GM12801 (cell line): Measurements from ENCODE around the gene AKIRIN2.

Experiments used
- TF ChIP-seq, protein P1 (sequence below): IDR thresholded peaks from one replicate; pipeline ENCODE4 v1.5.1; 2011; ENCODE audit warnings: control low read depth; ENCODE audit not compliant: insufficient read length; ENCODE audit errors: extremely low read depth

Gene AKIRIN2

DNA sequence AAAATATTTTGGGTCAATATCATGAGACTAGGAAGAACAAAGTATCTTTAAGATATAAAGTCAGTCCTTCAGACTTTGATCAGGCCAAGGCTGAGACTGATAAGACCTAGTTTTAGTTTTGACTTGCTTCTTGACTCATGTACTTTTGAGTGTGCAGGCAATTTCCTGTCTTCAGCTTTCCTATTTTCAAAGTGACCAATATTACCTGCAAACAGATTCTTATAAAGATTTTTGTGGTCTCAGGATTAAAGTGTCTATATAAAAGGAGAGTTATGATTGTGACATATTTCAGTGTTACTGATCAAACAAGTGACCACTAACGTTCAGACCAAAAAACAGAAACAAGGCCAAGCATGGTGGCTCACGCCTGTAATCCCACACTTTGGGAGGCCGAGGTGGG is 36.0 kb upstream of the AKIRIN2 start:
- TF ChIP-seq, protein P1, sequence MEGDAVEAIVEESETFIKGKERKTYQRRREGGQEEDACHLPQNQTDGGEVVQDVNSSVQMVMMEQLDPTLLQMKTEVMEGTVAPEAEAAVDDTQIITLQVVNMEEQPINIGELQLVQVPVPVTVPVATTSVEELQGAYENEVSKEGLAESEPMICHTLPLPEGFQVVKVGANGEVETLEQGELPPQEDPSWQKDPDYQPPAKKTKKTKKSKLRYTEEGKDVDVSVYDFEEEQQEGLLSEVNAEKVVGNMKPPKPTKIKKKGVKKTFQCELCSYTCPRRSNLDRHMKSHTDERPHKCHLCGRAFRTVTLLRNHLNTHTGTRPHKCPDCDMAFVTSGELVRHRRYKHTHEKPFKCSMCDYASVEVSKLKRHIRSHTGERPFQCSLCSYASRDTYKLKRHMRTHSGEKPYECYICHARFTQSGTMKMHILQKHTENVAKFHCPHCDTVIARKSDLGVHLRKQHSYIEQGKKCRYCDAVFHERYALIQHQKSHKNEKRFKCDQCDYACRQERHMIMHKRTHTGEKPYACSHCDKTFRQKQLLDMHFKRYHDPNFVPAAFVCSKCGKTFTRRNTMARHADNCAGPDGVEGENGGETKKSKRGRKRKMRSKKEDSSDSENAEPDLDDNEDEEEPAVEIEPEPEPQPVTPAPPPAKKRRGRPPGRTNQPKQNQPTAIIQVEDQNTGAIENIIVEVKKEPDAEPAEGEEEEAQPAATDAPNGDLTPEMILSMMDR: no peak

DNA sequence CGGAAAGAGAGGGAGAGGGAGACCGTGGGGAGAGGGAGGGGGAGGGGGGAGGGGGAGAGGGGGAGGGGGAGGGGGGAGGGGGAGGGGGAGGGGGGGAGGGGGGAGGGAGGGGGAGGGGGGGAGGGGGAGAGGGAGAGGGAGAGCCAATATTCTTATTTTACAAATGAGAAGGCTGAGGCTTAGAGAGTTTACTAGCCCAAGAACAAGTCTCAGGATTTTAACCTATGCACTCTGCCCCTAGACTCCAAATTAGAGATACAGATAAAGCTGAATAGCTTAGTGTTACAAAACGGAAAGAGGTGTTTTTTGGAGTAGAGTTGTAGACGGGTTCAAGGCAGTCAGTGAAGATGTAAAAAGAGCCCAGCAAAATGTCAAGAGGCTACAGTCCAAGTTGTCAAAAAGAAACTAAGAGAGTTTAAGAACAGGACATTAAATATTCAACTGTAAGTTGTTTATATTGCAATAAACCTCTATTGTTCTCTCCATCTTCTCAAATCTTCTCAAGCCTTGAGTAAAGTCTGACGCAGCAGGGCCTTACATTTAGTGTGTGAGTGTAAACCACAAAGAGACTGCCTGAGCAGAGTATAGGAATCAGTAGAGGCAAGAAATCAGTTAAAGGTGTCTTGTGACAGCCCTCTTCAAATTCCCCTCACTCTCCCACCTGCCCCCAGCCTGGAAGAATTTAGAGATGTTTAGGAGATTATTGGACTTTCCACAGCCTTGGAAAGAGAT is 34.9 kb upstream of the AKIRIN2 start:
- TF ChIP-seq, protein P1: no peak

DNA sequence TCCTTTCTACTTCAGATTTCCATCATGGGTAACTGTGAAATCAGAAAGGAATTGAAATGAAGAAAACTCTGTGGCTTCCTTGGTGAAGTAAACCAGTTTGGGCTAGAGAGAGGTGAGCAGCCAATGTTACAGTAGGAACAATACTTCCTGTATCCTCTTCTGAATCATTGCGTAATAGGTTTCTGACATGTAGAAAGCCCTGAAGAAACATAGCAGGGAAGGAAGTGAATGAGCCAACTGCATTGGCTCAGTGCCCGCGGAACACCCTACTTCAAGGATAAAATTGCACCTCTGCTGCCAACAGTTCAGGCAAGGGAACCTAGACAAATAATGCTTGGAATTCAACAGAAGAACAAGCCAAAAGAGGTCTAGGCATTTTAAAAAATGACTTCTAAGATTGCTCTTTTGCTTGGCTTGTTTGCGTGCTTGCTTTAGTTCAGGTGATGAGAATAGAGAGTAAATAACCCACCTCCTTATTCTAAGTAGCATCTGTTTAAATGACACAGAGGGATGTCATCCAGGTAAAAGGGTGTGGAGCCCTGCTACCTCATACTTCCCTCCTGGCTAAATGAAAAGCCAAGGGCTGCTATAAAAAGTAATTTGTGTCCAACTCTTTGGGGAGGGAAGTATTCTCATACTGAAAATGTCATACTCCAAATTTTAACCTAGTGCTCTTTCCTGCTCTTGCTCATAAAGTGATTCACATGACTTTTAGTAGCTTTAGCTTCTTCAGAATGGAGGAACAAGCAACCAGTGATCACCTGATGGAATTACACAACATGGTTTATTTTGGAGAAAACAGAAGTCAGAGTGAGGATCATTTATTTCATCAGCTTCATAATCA is 30.0 kb upstream of the AKIRIN2 start:
- TF ChIP-seq, protein P1: no peak

DNA sequence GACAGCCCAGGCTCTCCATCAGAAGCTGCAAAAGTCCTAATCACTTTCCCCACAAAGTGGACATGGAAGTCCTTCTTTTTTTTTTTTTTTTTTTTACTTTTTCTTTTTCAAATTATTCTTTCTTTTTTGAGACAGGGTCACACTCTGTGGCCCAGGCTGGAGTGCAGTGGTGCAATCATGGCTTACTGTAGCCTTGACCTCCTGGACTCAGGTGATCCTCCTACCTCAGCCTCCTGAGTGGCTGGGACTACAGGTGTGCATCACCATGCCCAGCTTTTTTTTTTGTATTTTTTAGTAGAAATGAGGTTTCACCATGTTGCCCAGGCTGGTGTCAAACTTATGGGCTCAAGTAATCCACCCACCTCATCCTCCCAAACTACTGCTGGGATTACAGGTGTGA is 29.0 kb upstream of the AKIRIN2 start:
- TF ChIP-seq, protein P1: no peak

DNA sequence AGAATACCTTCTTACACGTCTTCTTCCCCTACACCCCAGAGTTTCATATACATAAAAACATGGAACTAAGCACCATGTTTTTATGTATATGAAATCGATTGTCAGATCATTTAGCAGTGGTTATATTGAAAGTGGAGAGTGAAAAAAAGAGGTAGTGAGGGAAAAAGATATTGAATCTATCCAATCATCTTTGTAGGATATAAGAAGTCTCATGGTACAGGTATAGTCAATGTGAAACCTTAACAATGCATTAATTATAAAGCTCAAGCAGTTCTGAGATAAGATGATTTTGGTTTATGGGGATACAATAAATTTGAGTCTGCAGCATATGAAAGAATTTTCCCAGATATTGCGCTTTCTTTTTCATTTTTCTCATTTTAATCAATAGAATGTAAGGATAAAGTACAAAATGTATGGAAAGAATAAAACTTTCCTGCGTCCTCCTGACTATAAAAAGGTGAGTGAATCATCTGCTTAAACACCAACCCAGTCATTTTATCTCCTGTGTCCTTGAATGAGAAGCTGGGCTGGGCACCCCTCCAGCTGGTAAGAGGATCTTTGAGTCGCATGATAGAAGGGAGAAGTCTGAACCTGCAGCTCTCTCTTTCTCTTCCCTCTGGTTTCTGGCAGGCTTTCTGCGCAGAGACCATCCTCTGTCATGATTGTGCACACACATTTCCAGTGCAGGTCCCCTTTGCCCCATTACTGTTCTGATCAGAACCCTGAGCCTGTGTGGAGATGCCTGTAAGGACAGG is 28.1 kb upstream of the AKIRIN2 start:
- TF ChIP-seq, protein P1: no peak

DNA sequence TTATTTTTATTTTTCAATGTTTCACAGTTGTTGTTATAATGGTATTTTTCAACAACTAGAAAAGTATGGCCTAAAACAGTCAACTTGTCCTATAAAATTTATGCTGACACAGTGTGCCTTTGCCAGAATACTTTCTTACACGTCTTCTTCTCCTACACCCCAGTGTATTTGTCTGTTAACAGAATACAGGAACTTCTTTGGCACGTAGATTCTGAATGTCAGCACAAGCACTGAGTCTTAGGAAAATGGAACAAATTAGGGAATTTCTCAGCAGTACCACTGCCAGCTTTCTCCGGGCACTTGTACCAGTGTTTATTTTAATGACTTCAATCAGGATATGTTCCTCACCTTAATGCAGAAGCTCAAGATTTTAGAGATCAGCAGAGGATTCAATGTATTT is 26.7 kb upstream of the AKIRIN2 start:
- TF ChIP-seq, protein P1: no peak

DNA sequence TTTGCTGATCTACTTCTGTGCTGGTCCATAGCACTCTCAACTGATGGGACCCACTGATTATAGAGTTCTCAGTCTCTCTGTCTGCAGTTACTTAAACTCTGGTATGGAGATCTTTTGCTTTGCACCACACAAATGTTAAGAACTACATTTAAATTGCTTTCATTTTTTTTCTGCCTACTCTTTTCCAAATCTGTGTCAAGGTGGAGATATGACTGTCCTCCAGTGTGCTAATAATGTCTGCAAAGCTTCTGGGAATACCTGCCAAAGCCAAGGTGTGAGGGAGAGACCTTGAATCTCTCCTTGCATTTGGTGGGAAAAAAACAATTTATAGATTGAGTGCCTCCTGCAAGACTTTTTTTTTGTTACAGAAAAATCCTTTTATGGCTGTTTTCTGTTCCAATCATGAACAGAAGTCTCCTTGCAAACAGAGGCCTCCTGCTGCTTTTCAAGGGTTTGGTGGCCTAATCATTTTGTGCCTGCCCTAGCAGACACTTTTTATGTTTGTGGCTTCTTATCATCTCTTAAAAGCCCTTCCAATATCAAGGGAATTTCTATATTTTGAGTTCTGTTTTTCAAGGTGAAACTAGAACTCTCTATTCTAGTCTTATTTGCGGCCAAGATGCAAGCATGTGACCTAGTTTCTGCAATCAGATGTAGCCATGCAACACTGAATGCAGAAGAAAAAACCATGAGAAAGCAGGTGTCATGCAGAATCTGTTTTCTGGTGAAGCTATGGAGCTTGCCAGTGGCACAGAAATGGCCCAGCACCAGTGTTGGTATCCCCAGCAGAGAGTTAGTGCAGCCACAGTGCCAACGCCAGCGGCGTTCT is 23.2 kb upstream of the AKIRIN2 start:
- TF ChIP-seq, protein P1: no peak
